ENCODE results near the gene TMPRSS12.
"Not testable (repeated sequence)": the region's sequence is repeated elsewhere in the genome, so short reads cannot be mapped to it uniquely, and the experiment has no call there.

Gene TMPRSS12

DNA sequence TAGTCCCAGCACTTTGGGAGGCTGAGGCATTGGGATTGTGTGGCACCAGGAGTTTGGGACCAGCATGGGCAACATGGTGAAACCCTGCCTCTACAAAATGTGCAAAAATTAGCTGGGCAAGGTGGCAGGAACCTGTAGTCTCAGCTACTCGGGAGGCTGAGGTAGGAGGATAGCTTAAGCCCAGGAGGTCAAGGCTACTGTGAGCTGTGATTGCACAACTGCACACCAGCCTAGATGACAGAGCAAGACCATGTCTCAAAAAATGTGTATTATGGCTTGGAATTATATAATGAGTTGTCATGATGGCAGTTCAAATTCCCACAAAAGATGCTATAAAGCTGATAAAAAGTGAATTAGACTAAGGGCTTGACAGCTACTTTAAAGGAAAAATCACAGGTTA lies 20.6 kb upstream of the TMPRSS12 start:
- no peaks in the 10 kb centered on the region for H3K9me3 ChIP-seq (ENCODE audit: control insufficient read depth, insufficient read depth, low read length)
- no peak overlapping the region for H3K4me3 ChIP-seq (ENCODE audit: low read length)
- H3F3A ChIP-seq (ENCODE audit: control insufficient read depth, insufficient read depth), result 0 out of 2 replicates have a peak, but pooled peaks cover 3% of the 10 kb centered on the region
- H3K27ac ChIP-seq (ENCODE audit: low read depth, low read length), result no peak overlapping the region
- no peaks in the 10 kb centered on the region for H3K27me3 ChIP-seq (ENCODE audit: control insufficient read depth, low read length)
- peaks cover 5% of the 10 kb centered on the region for H3K4me1 ChIP-seq (ENCODE audit: control insufficient read depth, low read length)
- no peak overlapping the region for H3K4me2 ChIP-seq (ENCODE audit: low read length)
- H3K9me2 ChIP-seq (replicated peaks; ENCODE audit: control insufficient read depth, low read length), result no peaks in the 10 kb centered on the region
- peaks cover 4% of the 10 kb centered on the region; the same call in 1 of the 2 replicates for H3K36me3 ChIP-seq (ENCODE audit: control insufficient read depth, low read length)
- H4K20me1 ChIP-seq (ENCODE audit: control insufficient read depth, insufficient read depth, low read depth, low read length), result no peaks in the 10 kb centered on the region
- H3K79me2 ChIP-seq (ENCODE audit: control insufficient read depth, low read length), result no peaks in the 10 kb centered on the region
- TF ChIP-seq, protein P1, sequence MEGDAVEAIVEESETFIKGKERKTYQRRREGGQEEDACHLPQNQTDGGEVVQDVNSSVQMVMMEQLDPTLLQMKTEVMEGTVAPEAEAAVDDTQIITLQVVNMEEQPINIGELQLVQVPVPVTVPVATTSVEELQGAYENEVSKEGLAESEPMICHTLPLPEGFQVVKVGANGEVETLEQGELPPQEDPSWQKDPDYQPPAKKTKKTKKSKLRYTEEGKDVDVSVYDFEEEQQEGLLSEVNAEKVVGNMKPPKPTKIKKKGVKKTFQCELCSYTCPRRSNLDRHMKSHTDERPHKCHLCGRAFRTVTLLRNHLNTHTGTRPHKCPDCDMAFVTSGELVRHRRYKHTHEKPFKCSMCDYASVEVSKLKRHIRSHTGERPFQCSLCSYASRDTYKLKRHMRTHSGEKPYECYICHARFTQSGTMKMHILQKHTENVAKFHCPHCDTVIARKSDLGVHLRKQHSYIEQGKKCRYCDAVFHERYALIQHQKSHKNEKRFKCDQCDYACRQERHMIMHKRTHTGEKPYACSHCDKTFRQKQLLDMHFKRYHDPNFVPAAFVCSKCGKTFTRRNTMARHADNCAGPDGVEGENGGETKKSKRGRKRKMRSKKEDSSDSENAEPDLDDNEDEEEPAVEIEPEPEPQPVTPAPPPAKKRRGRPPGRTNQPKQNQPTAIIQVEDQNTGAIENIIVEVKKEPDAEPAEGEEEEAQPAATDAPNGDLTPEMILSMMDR (IDR thresholded peaks at IDR 0.05; ENCODE audit: low read depth, low read length, poor library complexity, severe bottlenecking), result no peak
- no peak for TF ChIP-seq EZH2phosphoT487 (IDR thresholded peaks at IDR 0.05; ENCODE audit: borderline replicate concordance, low read length)

DNA sequence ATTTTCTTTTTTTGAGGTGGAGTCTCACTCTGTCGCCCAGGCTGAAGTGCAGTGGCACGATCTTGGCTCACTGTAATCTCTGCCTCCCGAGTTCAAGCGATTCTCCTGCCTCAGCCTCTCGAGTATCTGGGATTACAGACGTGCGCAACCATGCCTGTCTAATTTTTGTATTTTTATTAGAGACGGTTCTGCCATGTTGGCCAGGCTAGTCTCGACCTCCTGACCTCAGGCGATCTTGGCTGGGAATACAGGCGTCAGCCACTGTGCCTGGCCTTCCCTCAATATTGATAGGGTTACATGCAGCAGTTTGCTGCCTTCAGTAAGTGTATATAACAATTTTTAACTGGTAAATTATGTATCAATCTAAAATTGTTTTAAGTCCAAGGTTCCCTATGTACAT lies 19.0 kb upstream of the TMPRSS12 start:
- H3K27me3 ChIP-seq (ENCODE audit: control insufficient read depth, low read length); H3K27ac ChIP-seq (ENCODE audit: low read depth, low read length); H4K20me1 ChIP-seq (ENCODE audit: control insufficient read depth, insufficient read depth, low read depth, low read length); H3K79me2 ChIP-seq (ENCODE audit: control insufficient read depth, low read length); H3K4me2 ChIP-seq (ENCODE audit: low read length); H3K9me3 ChIP-seq (ENCODE audit: control insufficient read depth, insufficient read depth, low read length); H3K36me3 ChIP-seq (ENCODE audit: control insufficient read depth, low read length); H3F3A ChIP-seq (ENCODE audit: control insufficient read depth, insufficient read depth); H3K4me3 ChIP-seq (ENCODE audit: low read length); H3K4me1 ChIP-seq (ENCODE audit: control insufficient read depth, low read length); H3K9me2 ChIP-seq (replicated peaks; ENCODE audit: control insufficient read depth, low read length): not testable (repeated sequence)

DNA sequence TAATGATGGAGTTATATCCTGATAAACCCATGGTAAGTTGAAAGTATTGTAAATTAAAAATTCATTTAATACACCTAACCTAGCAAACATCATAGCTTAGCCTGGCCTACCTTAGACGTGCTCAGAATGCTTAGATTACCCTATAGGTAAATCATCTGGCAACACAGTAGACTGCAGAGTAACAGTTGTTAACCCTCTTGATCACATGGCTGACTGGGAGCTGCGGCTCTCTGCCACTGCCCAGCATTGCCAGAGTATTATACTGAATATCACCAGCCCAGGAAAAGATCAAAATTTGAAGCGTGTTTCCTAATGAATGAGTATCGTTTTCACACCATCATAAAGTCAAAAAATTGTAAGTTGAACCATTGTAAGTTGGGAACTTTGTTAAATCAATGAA lies 17.8 kb upstream of the TMPRSS12 start:
- Histone ChIP-seq H3K27ac (ENCODE audit: low read depth, low read length) (no peak overlapping the region), H3K9me2 (replicated peaks; ENCODE audit: control insufficient read depth, low read length) (no peaks in the 10 kb centered on the region)
- no peak for TF ChIP-seq EZH2phosphoT487 (IDR thresholded peaks at IDR 0.05; ENCODE audit: borderline replicate concordance, low read length)
- TF ChIP-seq, protein P1 (IDR thresholded peaks at IDR 0.05; ENCODE audit: low read depth, low read length, poor library complexity, severe bottlenecking), result no peak

DNA sequence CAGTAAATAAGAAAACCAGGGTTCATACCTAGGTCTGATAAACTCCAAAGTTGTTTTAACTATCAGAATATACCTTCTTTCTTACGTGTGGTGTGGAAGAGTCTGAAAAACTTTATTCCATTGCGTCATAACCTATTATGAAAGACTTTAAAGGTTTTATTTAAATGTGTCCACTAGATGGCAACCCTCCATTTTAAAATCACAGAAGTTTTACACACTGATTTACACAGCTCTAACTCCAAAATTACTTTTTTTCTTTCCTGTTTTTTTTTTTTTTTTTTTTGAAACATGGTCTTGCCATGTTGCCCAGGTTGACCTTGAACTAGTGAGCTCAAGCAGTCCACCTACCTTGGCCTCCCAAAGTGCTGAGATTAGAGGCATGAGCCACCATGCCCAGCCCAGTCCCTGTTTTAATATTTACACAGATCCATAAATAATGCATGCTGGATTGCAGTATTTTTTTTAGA lies 17.3 kb upstream of the TMPRSS12 start:
- no peaks in the 10 kb centered on the region for H4K20me1 ChIP-seq (ENCODE audit: control insufficient read depth, insufficient read depth, low read depth, low read length)
- H3K4me3 ChIP-seq (ENCODE audit: low read length), result no peak overlapping the region
- H3K27me3 ChIP-seq (ENCODE audit: control insufficient read depth, low read length), result no peaks in the 10 kb centered on the region
- no peaks in the 10 kb centered on the region for H3F3A ChIP-seq (ENCODE audit: control insufficient read depth, insufficient read depth)
- peak overlapping the region; percentile 29; the same call in 1 of the 2 replicates for H3K4me2 ChIP-seq (ENCODE audit: low read length)
- no peaks in the 10 kb centered on the region for H3K9me2 ChIP-seq (replicated peaks; ENCODE audit: control insufficient read depth, low read length)
- H3K79me2 ChIP-seq (ENCODE audit: control insufficient read depth, low read length), result no peaks in the 10 kb centered on the region
- no peak overlapping the region for H3K27ac ChIP-seq (ENCODE audit: low read depth, low read length)
- TF ChIP-seq, protein P1 (IDR thresholded peaks at IDR 0.05; ENCODE audit: low read depth, low read length, poor library complexity, severe bottlenecking), result peak; percentile 50
- no peak for TF ChIP-seq EZH2phosphoT487 (IDR thresholded peaks at IDR 0.05; ENCODE audit: borderline replicate concordance, low read length)
- H3K4me1 ChIP-seq (ENCODE audit: control insufficient read depth, low read length), result peaks cover 5% of the 10 kb centered on the region
- H3K9me3 ChIP-seq (ENCODE audit: control insufficient read depth, insufficient read depth, low read length), result no peaks in the 10 kb centered on the region
- H3K36me3 ChIP-seq (ENCODE audit: control insufficient read depth, low read length), result no peaks in the 10 kb centered on the region

More for the DNA sequence above, 17.8 kb upstream of the TMPRSS12 start:
- Histone ChIP-seq H3K27me3 (ENCODE audit: control insufficient read depth, low read length) (no peaks in the 10 kb centered on the region), H4K20me1 (ENCODE audit: control insufficient read depth, insufficient read depth, low read depth, low read length) (no peaks in the 10 kb centered on the region), H3K4me1 (ENCODE audit: control insufficient read depth, low read length) (peaks cover 5% of the 10 kb centered on the region), H3F3A (ENCODE audit: control insufficient read depth, insufficient read depth) (0 out of 2 replicates have a peak, but pooled peaks cover 3% of the 10 kb centered on the region), H3K36me3 (ENCODE audit: control insufficient read depth, low read length) (no peaks in the 10 kb centered on the region), H3K79me2 (ENCODE audit: control insufficient read depth, low read length) (no peaks in the 10 kb centered on the region), H3K4me3 (ENCODE audit: low read length) (no peak overlapping the region), H3K4me2 (ENCODE audit: low read length) (peak overlapping the region; percentile 29; the same call in 1 of the 2 replicates), H3K9me3 (ENCODE audit: control insufficient read depth, insufficient read depth, low read length) (no peaks in the 10 kb centered on the region)

Data from DOHH2 (cell line).